ENCODE data around the gene BMERB1. TPM values are rescaled to one million over a fixed set of nuclear protein-coding genes. Genes with fewer than 3 reads are reported as not detected.
"Not testable (repeated sequence)": the region's sequence is repeated elsewhere in the genome, so short reads cannot be mapped to it uniquely, and the experiment has no call there.

Gene BMERB1
- total RNA-seq, 1 donor from 2014 or later: 45.4 TPM

GRCh38 chr16:15544405-15544804 lies 110.0 kb downstream of the BMERB1 start:
- no peaks in the 10 kb centered on the region for H3K27me3 ChIP-seq
- peaks cover 0 to 5% of the 10 kb centered on the region in 2 donors for H3K36me3 ChIP-seq
- intact Hi-C loops (cut with DNase I): no loop called here
- no peak for DNase-seq (ENCODE audit: low spot score in 2 of 2)
- H3K4me1 ChIP-seq: peaks cover 0 to 6% of the 10 kb centered on the region in 2 donors
- peak overlapping the region in 1 of 2 donors; percentile 4 for H3K27ac ChIP-seq
- H3K4me3 ChIP-seq: no peak overlapping the region
- peaks cover 0 to 7% of the 10 kb centered on the region in 2 donors for H3K9me3 ChIP-seq
- no peak for TF ChIP-seq CTCF (IDR thresholded peaks at IDR 0.05)

- intact Hi-C loops (cut with DNase I): no loop called here
- no peak for TF ChIP-seq CTCF (IDR thresholded peaks at IDR 0.05)
- Histone ChIP-seq H3K4me3 (no peak overlapping the region), H3K27ac (no peak overlapping the region), H3K9me3 (peaks cover 0 to 7% of the 10 kb centered on the region in 2 donors), H3K27me3 (no peaks in the 10 kb centered on the region), H3K4me1 (peaks cover 0 to 6% of the 10 kb centered on the region in 2 donors), H3K36me3 (peaks cover 0 to 5% of the 10 kb centered on the region in 2 donors)
- no peak for DNase-seq (ENCODE audit: low spot score in 2 of 2)
Measured at GRCh38 chr16:15545544-15545943, 111.2 kb downstream of the BMERB1 start.

GRCh38 chr16:15547072-15547767 lies 112.8 kb downstream of the BMERB1 start:
- H3K4me3 ChIP-seq; DNase-seq (ENCODE audit: low spot score in 2 of 2); intact Hi-C loops (cut with DNase I): not testable (repeated sequence)

DNA sequence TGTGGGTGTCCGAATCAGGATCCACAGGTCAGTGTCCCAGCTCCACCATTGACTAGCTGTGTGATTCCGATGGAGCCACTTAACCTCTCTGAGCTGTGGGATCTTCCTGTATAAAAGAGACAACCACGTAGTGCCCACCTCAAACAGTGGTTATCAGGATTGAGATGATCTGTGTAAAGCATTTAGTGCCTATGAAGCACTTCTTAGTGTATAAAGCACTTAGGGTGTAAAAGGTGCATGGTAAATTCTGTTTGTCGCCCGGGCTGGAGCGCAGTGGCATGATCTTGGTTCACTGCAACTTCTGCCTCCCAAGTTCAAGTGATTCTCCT lies 113.3 kb downstream of the BMERB1 start:
- intact Hi-C loops (cut with DNase I): no loop called here
- TF ChIP-seq CTCF (IDR thresholded peaks at IDR 0.05): no peak

More at GRCh38 chr16:15547072-15547767, 112.8 kb downstream of the BMERB1 start:
- H3K36me3 ChIP-seq, H3K27me3 ChIP-seq, H3K27ac ChIP-seq, H3K4me1 ChIP-seq, H3K9me3 ChIP-seq: not testable (repeated sequence)

GRCh38 chr16:15548482-15548891 lies 114.1 kb downstream of the BMERB1 start:
- H3K9me3 ChIP-seq: no peaks in the 10 kb centered on the region
- no peak overlapping the region for H3K4me3 ChIP-seq
- no peak for TF ChIP-seq CTCF (IDR thresholded peaks at IDR 0.05)
- peaks cover 0 to 6% of the 10 kb centered on the region in 2 donors for H3K4me1 ChIP-seq
- no peak overlapping the region for H3K27ac ChIP-seq
- DNase-seq (ENCODE audit: low spot score in 2 of 2): no peak
- intact Hi-C loops (cut with DNase I): no loop called here
- H3K27me3 ChIP-seq: no peaks in the 10 kb centered on the region
- H3K36me3 ChIP-seq: peaks cover 0 to 5% of the 10 kb centered on the region in 2 donors

More for the DNA sequence above, 113.3 kb downstream of the BMERB1 start:
- Histone ChIP-seq H3K9me3 (peaks cover 0 to 4% of the 10 kb centered on the region in 2 donors), H3K27me3 (no peaks in the 10 kb centered on the region), H3K27ac (no peak overlapping the region), H3K4me1 (peaks cover 0 to 6% of the 10 kb centered on the region in 2 donors), H3K36me3 (peaks cover 0 to 5% of the 10 kb centered on the region in 2 donors), H3K4me3 (no peak overlapping the region)
- DNase-seq (ENCODE audit: low spot score in 2 of 2): no peak

DNA sequence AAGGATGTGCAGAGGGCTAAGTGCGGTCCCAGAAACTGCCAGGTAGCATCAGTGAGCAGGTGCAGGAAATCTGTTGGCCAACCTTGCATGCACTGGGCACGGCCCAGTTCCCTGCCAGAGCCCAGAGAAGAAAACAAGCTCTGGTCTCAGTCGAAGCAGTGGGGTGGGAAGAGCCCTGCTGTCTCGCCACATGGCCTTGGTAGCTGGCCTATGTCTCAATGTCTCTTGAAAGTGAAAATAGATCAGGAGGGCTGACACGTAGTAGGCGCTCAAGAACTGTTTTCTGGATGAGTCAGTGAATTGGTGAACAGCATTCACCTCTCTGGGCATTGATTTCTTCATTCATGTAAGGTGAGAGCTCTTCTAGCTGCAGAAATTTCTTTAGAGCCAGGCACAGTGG lies 118.1 kb downstream of the BMERB1 start:
- DNase-seq (ENCODE audit: low spot score in 2 of 2): no peak
- intact Hi-C loops (cut with DNase I): no loop called here

More for the DNA sequence above, 118.1 kb downstream of the BMERB1 start:
- Histone ChIP-seq H3K4me3 (no peak overlapping the region), H3K4me1 (no peaks in the 10 kb centered on the region), H3K27me3 (no peaks in the 10 kb centered on the region), H3K27ac (no peak overlapping the region), H3K9me3 (no peaks in the 10 kb centered on the region), H3K36me3 (peaks cover 0 to 8% of the 10 kb centered on the region in 2 donors)
- no peak for TF ChIP-seq CTCF (IDR thresholded peaks at IDR 0.05)
